ENCODE results near the gene ATRNL1. TPM values are rescaled to one million over a fixed set of nuclear protein-coding genes. Genes with fewer than 3 reads are reported as not detected.

The ATRNL1 gene
- total and polyA plus RNA-seq, 2 experiments from 2014 or later, result 5.9 to 17.4 TPM

- no peaks in the 10 kb centered on the region for H4K20me1 ChIP-seq (ENCODE audit: insufficient read depth, poor library complexity, severe bottlenecking)
- H3K27me3 ChIP-seq, result no peaks in the 10 kb centered on the region
- H3K4me1 ChIP-seq (ENCODE audit: insufficient read depth), result no peaks in the 10 kb centered on the region
- H3K36me3 ChIP-seq (replicated peaks; ENCODE audit: insufficient read depth, low read depth), result no peaks in the 10 kb centered on the region
- H3K79me2 ChIP-seq, result no peaks in the 10 kb centered on the region
- H3K9me2 ChIP-seq (replicated peaks; ENCODE audit: insufficient read depth), result no peaks in the 10 kb centered on the region
- no peak overlapping the region for H3K4me2 ChIP-seq
- no peak overlapping the region for H3K4me3 ChIP-seq
- H2AFZ ChIP-seq, result no peak overlapping the region
- no peak for TF ChIP-seq EZH2phosphoT487 (IDR thresholded peaks at IDR 0.05; ENCODE audit: low read depth, severe bottlenecking, unreplicated experiment)
- no peak for TF ChIP-seq EZH2 (IDR thresholded peaks at IDR 0.05; ENCODE audit: borderline replicate concordance)
- TF ChIP-seq CTCF (IDR thresholded peaks at IDR 0.05; ENCODE audit: poor library complexity), result no peak
- H3K27ac ChIP-seq, result no peak overlapping the region
- H3K9me3 ChIP-seq (ENCODE audit: low read depth), result no peaks in the 10 kb centered on the region
- WGBS (ENCODE audit: low lambda C conversion rate, missing lambda C conversion rate), result 82% methylated on average over 6 of the region's 6 CpGs
- DNase-seq (ENCODE audit: low spot score), result no peak
Measured at GRCh38 chr10:115854740-115855435, 761.7 kb downstream of the ATRNL1 start.

- 70% methylated on average over 6 of the region's 6 CpGs for WGBS (ENCODE audit: low lambda C conversion rate, missing lambda C conversion rate)
Measured at GRCh38 chr10:115856580-115856979, 763.4 kb downstream of the ATRNL1 start.

GRCh38 chr10:115857856-115858255 lies 764.7 kb downstream of the ATRNL1 start:
- Histone ChIP-seq H3K4me1 (ENCODE audit: insufficient read depth) (no peaks in the 10 kb centered on the region), H3K27me3 (no peaks in the 10 kb centered on the region), H3K36me3 (replicated peaks; ENCODE audit: insufficient read depth, low read depth) (no peaks in the 10 kb centered on the region), H3K4me2 (no peak overlapping the region), H3K79me2 (no peaks in the 10 kb centered on the region), H4K20me1 (ENCODE audit: insufficient read depth, poor library complexity, severe bottlenecking) (no peaks in the 10 kb centered on the region), H3K4me3 (no peak overlapping the region), H3K9me2 (replicated peaks; ENCODE audit: insufficient read depth) (no peaks in the 10 kb centered on the region), H3K27ac (no peak overlapping the region), H3K9me3 (ENCODE audit: low read depth) (no peaks in the 10 kb centered on the region), H2AFZ (no peak overlapping the region)
- WGBS (ENCODE audit: low lambda C conversion rate, missing lambda C conversion rate), result 86% methylated on average over 3 of the region's 3 CpGs
- TF ChIP-seq EZH2 (IDR thresholded peaks at IDR 0.05; ENCODE audit: borderline replicate concordance), result no peak
- no peak for TF ChIP-seq EZH2phosphoT487 (IDR thresholded peaks at IDR 0.05; ENCODE audit: low read depth, severe bottlenecking, unreplicated experiment)
- no peak for TF ChIP-seq CTCF (IDR thresholded peaks at IDR 0.05; ENCODE audit: poor library complexity)
- no peak for DNase-seq (ENCODE audit: low spot score)

More at GRCh38 chr10:115856580-115856979, 763.4 kb downstream of the ATRNL1 start:
- H3K27me3 ChIP-seq, result no peaks in the 10 kb centered on the region
- no peaks in the 10 kb centered on the region for H3K36me3 ChIP-seq (replicated peaks; ENCODE audit: insufficient read depth, low read depth)
- H3K27ac ChIP-seq, result no peak overlapping the region
- DNase-seq (ENCODE audit: low spot score), result no peak
- no peaks in the 10 kb centered on the region for H3K9me3 ChIP-seq (ENCODE audit: low read depth)
- no peaks in the 10 kb centered on the region for H3K4me1 ChIP-seq (ENCODE audit: insufficient read depth)
- TF ChIP-seq EZH2phosphoT487 (IDR thresholded peaks at IDR 0.05; ENCODE audit: low read depth, severe bottlenecking, unreplicated experiment), result no peak
- no peak for TF ChIP-seq CTCF (IDR thresholded peaks at IDR 0.05; ENCODE audit: poor library complexity)
- no peak for TF ChIP-seq EZH2 (IDR thresholded peaks at IDR 0.05; ENCODE audit: borderline replicate concordance)
- H2AFZ ChIP-seq, result no peak overlapping the region
- no peaks in the 10 kb centered on the region for H3K79me2 ChIP-seq
- no peaks in the 10 kb centered on the region for H3K9me2 ChIP-seq (replicated peaks; ENCODE audit: insufficient read depth)
- no peak overlapping the region for H3K4me2 ChIP-seq
- no peaks in the 10 kb centered on the region for H4K20me1 ChIP-seq (ENCODE audit: insufficient read depth, poor library complexity, severe bottlenecking)
- H3K4me3 ChIP-seq, result no peak overlapping the region

All from hepatocyte (in vitro differentiated cells).